K562 (cell line): ENCODE results near the gene RAB31. TPM values are rescaled to one million over a fixed set of nuclear protein-coding genes. Genes with fewer than 3 reads are reported as not detected.

ENCODE experiments used
- BMI1 ChIP-seq: fragments of 150-350 bp; IDR thresholded peaks from 2 replicates; pipeline ENCODE4 v1.6.1; 2014; ENCODE audit warnings: low read length
- CHD4 ChIP-seq: fragments of 200-600 bp; sonication (generic); IDR thresholded peaks from 3 replicates; pipeline ENCODE4 v1.6.1; 2012; ENCODE audit warnings: low read depth, mild to moderate bottlenecking, mixed read lengths, low read length, inconsistent platforms; ENCODE audit not compliant: insufficient read depth, insufficient replicate concordance, poor library complexity, severe bottlenecking
- ILF3 ChIP-seq: fragments of 450-650 bp; IDR thresholded peaks from 2 replicates; pipeline ENCODE4 v1.6.1; 2018; ENCODE audit warnings: antibody characterized with exemption, mild to moderate bottlenecking, moderate library complexity, borderline replicate concordance
- JUND ChIP-seq, 2 experiments: IDR thresholded peaks; 2 replicates in 1 of 2; 3 replicates in 1 of 2; pipeline ENCODE4 v1.6.1; 2011; ENCODE audit warnings: borderline replicate concordance in 2 of 2, low read depth in 2 of 2, low read length in 2 of 2, improper control_type of control experiment in 1 of 2, missing biosample characterization in 1 of 2, missing genetic modification characterization in 1 of 2, missing genetic modification reagents in 1 of 2
- MCM3 ChIP-seq: fragments of 450-650 bp; IDR thresholded peaks from 2 replicates; pipeline ENCODE4 v1.6.1; 2016
- STAT5A ChIP-seq: IDR thresholded peaks from 2 replicates; pipeline ENCODE4 v1.6.1; 2012; ENCODE audit warnings: low read length, inconsistent platforms, borderline replicate concordance
- U2AF2 ChIP-seq: fragments of 200-400 bp; formaldehyde crosslinking; optimal IDR thresholded peaks from 2 replicates; pipeline ENCODE3; 2017; ENCODE audit warnings: low read depth, mild to moderate bottlenecking, low read length
- ZNF121 ChIP-seq: sonication (generic); formaldehyde crosslinking; conservative IDR thresholded peaks from 2 replicates; pipeline ENCODE4 v1.8.0; 2022; ENCODE audit warnings: missing genetic modification reagents
- polyA plus RNA-seq, 8 experiments: library from polyadenylated mRNA; depleted of rRNA in 4 of 8; stranded (reverse) in 5 of 8; unstranded in 3 of 8; fragments of >200 nt; fragmentation: Nextera tagmentation in 2 of 8; fragmentation: Illumina TruSeq in 1 of 8; extraction: Ambion mirVana in 2 of 8; extraction: Trizol in 1 of 8; gene quantifications; 2 replicates each; pipeline versions ENCODE4 v1.2.1 to v1.2.3, GENCODE V29; 2011 to 2014; ENCODE audit warnings: inconsistent platforms in 1 of 8, missing spikeins in 1 of 8
- total RNA-seq, 7 experiments: library from RNA; depleted of rRNA in 6 of 7; stranded (reverse); fragments of >200 nt in 6 of 7; fragmentation: Illumina TruSeq in 2 of 7; extraction: Trizol in 2 of 7; gene quantifications; 2 replicates each; pipeline versions ENCODE4 v1.2.1 to v1.2.3, GENCODE V29; 2011 to 2021; ENCODE audit warnings: low replicate concordance in 1 of 7
- TF ChIP-seq, protein P1 (sequence below): fragments of 150-350 bp; IDR thresholded peaks from 2 replicates; pipeline ENCODE4 v1.6.1; 2014; ENCODE audit warnings: low read depth, mild to moderate bottlenecking, low read length, borderline replicate concordance
- TF ChIP-seq, protein P2 (sequence below): sonication (generic); formaldehyde crosslinking; IDR thresholded peaks from 2 replicates; pipeline ENCODE4 v1.8.1; 2022; ENCODE audit warnings: missing genetic modification reagents
- TF ChIP-seq, protein P3 (sequence below), 2 experiments: IDR thresholded peaks; 2 replicates each; pipeline ENCODE4 v1.6.1; 2012; ENCODE audit warnings: improper control_type of control experiment in 2 of 2, low read depth in 2 of 2, low read length in 2 of 2, borderline replicate concordance in 1 of 2
- TF ChIP-seq, protein P4 (sequence below): fragments of 450-650 bp; IDR thresholded peaks from 2 replicates; pipeline ENCODE4 v1.6.1; 2017; ENCODE audit warnings: antibody characterized with exemption
- TF ChIP-seq, protein P5 (sequence below): IDR thresholded peaks from 2 replicates; pipeline ENCODE4 v1.6.1; 2011; ENCODE audit not compliant: insufficient read length; ENCODE audit errors: extremely low read depth
- TF ChIP-seq, protein P6 (sequence below): fragments of 250-450 bp; sonication (Bioruptor Pico); IDR thresholded peaks from 2 replicates; pipeline ENCODE4 v1.5.0; 2020; ENCODE audit warnings: mild to moderate bottlenecking

Gene RAB31
- total and polyA plus RNA-seq, 9 of the 15 experiments (the other 6 are each of a cell fraction or from before 2014, with no cell fraction given) = 20.7 to 70.4 (median 41.3) TPM

DNA sequence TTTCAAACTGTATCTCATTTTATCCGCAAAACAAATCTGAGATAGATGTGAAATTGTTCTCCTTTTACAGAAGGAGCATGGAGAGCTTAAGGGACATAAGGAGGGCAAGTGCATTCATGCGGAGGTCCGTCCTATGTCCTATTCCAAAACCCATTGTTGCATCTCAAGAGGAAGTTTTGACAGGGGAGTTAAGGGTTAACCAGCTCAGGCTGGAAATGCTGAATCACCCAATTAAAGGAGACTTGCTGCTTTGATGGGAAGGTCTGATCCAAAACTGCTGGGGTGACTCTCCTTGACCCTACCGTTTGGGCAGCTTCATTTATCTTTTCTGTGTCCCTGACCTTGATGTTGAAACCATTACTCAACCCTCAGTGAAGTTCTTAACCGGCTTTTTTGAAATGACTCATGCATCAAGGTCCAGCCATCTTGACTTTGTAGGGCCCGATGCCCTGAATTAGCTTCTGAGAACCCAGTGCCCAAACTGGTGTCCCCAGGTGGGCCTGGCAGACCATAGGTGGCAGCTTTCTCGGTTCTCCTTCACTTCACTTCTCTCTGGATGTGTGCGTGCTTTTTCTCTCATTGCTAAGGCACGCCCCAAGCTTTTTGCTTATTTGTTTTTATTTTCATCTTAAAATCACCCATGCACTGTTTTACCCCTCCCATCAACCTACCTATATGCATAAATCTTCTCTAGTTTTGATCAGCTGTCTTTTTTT lies 161.8 kb downstream of the RAB31 start (continued):
- TF ChIP-seq, protein P1, sequence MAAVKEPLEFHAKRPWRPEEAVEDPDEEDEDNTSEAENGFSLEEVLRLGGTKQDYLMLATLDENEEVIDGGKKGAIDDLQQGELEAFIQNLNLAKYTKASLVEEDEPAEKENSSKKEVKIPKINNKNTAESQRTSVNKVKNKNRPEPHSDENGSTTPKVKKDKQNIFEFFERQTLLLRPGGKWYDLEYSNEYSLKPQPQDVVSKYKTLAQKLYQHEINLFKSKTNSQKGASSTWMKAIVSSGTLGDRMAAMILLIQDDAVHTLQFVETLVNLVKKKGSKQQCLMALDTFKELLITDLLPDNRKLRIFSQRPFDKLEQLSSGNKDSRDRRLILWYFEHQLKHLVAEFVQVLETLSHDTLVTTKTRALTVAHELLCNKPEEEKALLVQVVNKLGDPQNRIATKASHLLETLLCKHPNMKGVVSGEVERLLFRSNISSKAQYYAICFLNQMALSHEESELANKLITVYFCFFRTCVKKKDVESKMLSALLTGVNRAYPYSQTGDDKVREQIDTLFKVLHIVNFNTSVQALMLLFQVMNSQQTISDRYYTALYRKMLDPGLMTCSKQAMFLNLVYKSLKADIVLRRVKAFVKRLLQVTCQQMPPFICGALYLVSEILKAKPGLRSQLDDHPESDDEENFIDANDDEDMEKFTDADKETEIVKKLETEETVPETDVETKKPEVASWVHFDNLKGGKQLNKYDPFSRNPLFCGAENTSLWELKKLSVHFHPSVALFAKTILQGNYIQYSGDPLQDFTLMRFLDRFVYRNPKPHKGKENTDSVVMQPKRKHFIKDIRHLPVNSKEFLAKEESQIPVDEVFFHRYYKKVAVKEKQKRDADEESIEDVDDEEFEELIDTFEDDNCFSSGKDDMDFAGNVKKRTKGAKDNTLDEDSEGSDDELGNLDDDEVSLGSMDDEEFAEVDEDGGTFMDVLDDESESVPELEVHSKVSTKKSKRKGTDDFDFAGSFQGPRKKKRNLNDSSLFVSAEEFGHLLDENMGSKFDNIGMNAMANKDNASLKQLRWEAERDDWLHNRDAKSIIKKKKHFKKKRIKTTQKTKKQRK = no peak
- TF ChIP-seq JUND (IDR thresholded peaks at IDR 0.05; ENCODE audit: borderline replicate concordance, low read depth, low read length) (peak; percentile 98), JUND (tag; IDR thresholded peaks at IDR 0.05; ENCODE audit: borderline replicate concordance, low read depth, low read length) (peak; percentile 99), CHD4 (no peak), MCM3 (no peak), BMI1 (no peak), ILF3 (no peak), U2AF2 (no peak), STAT5A (peak; percentile 41; the same call in 1 of the 2 replicates), ZNF121 (CRISPR knock-in tag) (no peak)
- TF ChIP-seq, protein P2, sequence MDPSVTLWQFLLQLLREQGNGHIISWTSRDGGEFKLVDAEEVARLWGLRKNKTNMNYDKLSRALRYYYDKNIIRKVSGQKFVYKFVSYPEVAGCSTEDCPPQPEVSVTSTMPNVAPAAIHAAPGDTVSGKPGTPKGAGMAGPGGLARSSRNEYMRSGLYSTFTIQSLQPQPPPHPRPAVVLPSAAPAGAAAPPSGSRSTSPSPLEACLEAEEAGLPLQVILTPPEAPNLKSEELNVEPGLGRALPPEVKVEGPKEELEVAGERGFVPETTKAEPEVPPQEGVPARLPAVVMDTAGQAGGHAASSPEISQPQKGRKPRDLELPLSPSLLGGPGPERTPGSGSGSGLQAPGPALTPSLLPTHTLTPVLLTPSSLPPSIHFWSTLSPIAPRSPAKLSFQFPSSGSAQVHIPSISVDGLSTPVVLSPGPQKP (CRISPR knock-in tag) = no peak
- TF ChIP-seq, protein P3, sequence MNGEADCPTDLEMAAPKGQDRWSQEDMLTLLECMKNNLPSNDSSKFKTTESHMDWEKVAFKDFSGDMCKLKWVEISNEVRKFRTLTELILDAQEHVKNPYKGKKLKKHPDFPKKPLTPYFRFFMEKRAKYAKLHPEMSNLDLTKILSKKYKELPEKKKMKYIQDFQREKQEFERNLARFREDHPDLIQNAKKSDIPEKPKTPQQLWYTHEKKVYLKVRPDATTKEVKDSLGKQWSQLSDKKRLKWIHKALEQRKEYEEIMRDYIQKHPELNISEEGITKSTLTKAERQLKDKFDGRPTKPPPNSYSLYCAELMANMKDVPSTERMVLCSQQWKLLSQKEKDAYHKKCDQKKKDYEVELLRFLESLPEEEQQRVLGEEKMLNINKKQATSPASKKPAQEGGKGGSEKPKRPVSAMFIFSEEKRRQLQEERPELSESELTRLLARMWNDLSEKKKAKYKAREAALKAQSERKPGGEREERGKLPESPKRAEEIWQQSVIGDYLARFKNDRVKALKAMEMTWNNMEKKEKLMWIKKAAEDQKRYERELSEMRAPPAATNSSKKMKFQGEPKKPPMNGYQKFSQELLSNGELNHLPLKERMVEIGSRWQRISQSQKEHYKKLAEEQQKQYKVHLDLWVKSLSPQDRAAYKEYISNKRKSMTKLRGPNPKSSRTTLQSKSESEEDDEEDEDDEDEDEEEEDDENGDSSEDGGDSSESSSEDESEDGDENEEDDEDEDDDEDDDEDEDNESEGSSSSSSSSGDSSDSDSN (IDR thresholded peaks at IDR 0.05; ENCODE audit: borderline replicate concordance in 1 of 2, low read depth in 2 of 2, low read length in 2 of 2) = 0 out of 4 replicates have a peak, but pooled peaks have one; percentile 16 to 23
- TF ChIP-seq, protein P4, sequence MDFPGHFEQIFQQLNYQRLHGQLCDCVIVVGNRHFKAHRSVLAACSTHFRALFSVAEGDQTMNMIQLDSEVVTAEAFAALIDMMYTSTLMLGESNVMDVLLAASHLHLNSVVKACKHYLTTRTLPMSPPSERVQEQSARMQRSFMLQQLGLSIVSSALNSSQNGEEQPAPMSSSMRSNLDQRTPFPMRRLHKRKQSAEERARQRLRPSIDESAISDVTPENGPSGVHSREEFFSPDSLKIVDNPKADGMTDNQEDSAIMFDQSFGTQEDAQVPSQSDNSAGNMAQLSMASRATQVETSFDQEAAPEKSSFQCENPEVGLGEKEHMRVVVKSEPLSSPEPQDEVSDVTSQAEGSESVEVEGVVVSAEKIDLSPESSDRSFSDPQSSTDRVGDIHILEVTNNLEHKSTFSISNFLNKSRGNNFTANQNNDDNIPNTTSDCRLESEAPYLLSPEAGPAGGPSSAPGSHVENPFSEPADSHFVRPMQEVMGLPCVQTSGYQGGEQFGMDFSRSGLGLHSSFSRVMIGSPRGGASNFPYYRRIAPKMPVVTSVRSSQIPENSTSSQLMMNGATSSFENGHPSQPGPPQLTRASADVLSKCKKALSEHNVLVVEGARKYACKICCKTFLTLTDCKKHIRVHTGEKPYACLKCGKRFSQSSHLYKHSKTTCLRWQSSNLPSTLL = no peak
- TF ChIP-seq, protein P5, sequence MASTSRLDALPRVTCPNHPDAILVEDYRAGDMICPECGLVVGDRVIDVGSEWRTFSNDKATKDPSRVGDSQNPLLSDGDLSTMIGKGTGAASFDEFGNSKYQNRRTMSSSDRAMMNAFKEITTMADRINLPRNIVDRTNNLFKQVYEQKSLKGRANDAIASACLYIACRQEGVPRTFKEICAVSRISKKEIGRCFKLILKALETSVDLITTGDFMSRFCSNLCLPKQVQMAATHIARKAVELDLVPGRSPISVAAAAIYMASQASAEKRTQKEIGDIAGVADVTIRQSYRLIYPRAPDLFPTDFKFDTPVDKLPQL = no peak
- TF ChIP-seq, protein P6, sequence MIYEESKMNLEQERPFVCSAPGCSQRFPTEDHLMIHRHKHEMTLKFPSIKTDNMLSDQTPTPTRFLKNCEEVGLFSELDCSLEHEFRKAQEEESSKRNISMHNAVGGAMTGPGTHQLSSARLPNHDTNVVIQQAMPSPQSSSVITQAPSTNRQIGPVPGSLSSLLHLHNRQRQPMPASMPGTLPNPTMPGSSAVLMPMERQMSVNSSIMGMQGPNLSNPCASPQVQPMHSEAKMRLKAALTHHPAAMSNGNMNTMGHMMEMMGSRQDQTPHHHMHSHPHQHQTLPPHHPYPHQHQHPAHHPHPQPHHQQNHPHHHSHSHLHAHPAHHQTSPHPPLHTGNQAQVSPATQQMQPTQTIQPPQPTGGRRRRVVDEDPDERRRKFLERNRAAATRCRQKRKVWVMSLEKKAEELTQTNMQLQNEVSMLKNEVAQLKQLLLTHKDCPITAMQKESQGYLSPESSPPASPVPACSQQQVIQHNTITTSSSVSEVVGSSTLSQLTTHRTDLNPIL (CRISPR knock-in tag) = no peak
